ENCODE results near the gene CIAO2A.
"Not testable (repeated sequence)": the region's sequence is repeated elsewhere in the genome, so short reads cannot be mapped to it uniquely, and the experiment has no call there.

Gene CIAO2A

GRCh38 chr15:64060716-64061115 is 32.9 kb downstream of the CIAO2A start:
- H2AFZ ChIP-seq: no peak overlapping the region
- no peak overlapping the region for H3K4me2 ChIP-seq (ENCODE audit: low read length)
- no peaks in the 10 kb centered on the region for H3K27me3 ChIP-seq (ENCODE audit: control insufficient read depth, insufficient read depth, low read length)
- TF ChIP-seq, protein P1, sequence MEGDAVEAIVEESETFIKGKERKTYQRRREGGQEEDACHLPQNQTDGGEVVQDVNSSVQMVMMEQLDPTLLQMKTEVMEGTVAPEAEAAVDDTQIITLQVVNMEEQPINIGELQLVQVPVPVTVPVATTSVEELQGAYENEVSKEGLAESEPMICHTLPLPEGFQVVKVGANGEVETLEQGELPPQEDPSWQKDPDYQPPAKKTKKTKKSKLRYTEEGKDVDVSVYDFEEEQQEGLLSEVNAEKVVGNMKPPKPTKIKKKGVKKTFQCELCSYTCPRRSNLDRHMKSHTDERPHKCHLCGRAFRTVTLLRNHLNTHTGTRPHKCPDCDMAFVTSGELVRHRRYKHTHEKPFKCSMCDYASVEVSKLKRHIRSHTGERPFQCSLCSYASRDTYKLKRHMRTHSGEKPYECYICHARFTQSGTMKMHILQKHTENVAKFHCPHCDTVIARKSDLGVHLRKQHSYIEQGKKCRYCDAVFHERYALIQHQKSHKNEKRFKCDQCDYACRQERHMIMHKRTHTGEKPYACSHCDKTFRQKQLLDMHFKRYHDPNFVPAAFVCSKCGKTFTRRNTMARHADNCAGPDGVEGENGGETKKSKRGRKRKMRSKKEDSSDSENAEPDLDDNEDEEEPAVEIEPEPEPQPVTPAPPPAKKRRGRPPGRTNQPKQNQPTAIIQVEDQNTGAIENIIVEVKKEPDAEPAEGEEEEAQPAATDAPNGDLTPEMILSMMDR (IDR thresholded peaks at IDR 0.05): no peak
- H3K79me2 ChIP-seq: no peaks in the 10 kb centered on the region
- no peak overlapping the region for H3K4me3 ChIP-seq (ENCODE audit: low read depth, low read length)
- no peaks in the 10 kb centered on the region for H3K9me3 ChIP-seq (ENCODE audit: control insufficient read depth, low read length)
- H3K27ac ChIP-seq: no peak overlapping the region
- no peaks in the 10 kb centered on the region for H3K36me3 ChIP-seq (ENCODE audit: control insufficient read depth, insufficient read depth, low read length)
- no peaks in the 10 kb centered on the region for H3K4me1 ChIP-seq
- H3K9ac ChIP-seq: no peak overlapping the region

DNA sequence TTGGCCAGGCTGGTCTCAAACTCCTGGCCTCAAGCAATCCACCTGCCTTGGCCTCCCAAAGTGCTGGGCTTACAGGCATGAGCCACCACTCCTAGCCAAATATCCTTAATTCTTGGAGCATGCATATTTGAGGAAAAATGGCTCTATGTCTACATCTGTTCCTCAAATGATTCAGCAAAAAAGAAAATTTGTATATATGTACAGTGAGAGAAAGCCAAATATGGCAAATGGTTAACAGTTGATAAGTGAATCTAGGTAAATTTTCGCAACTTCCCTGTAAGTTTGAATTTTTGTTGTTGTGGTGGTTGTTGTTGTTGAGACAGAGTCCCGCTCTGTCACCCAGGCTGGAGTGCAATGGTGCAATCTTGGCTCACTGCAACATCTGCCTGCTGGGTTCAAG is 34.5 kb downstream of the CIAO2A start:
- not testable (repeated sequence) for H3K4me1 ChIP-seq; H3K4me2 ChIP-seq (ENCODE audit: low read length); H3K4me3 ChIP-seq (ENCODE audit: low read depth, low read length); H3K79me2 ChIP-seq; H3K27me3 ChIP-seq (ENCODE audit: control insufficient read depth, insufficient read depth, low read length); H3K9me3 ChIP-seq (ENCODE audit: control insufficient read depth, low read length); H2AFZ ChIP-seq; H3K9ac ChIP-seq; H3K27ac ChIP-seq; H3K36me3 ChIP-seq (ENCODE audit: control insufficient read depth, insufficient read depth, low read length)

DNA sequence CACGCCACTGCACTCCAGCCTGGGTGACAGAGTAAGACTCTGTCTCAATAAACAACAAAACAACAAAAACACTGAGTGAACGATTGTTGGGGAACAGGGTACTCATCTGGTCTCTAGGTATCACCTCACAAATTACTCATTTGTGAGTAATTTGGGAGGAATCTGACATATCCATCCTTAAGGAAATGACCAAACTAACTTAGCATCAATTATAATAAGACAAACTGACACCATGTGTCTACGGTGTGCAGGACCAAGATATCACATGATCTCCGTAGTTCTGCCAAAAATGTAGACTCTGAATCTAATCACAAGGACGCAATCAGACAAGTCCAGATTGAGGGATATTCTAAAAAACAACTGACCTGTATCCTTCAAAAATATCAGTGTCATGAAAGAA is 35.4 kb downstream of the CIAO2A start:
- Histone ChIP-seq H3K27ac (no peak overlapping the region), H3K4me3 (ENCODE audit: low read depth, low read length) (no peak overlapping the region), H3K36me3 (ENCODE audit: control insufficient read depth, insufficient read depth, low read length) (no peaks in the 10 kb centered on the region), H3K4me1 (no peaks in the 10 kb centered on the region), H3K4me2 (ENCODE audit: low read length) (no peak overlapping the region), H3K79me2 (no peaks in the 10 kb centered on the region), H3K9ac (no peak overlapping the region), H3K9me3 (ENCODE audit: control insufficient read depth, low read length) (no peaks in the 10 kb centered on the region), H2AFZ (no peak overlapping the region), H3K27me3 (ENCODE audit: control insufficient read depth, insufficient read depth, low read length) (no peaks in the 10 kb centered on the region)
- TF ChIP-seq, protein P1 (IDR thresholded peaks at IDR 0.05): no peak

- not testable (repeated sequence) for H3K9ac ChIP-seq; H3K36me3 ChIP-seq (ENCODE audit: control insufficient read depth, insufficient read depth, low read length); H3K4me1 ChIP-seq; H3K27ac ChIP-seq; H3K9me3 ChIP-seq (ENCODE audit: control insufficient read depth, low read length); H2AFZ ChIP-seq; H3K4me2 ChIP-seq (ENCODE audit: low read length); H3K79me2 ChIP-seq; H3K27me3 ChIP-seq (ENCODE audit: control insufficient read depth, insufficient read depth, low read length); H3K4me3 ChIP-seq (ENCODE audit: low read depth, low read length)
Measured at GRCh38 chr15:64053674-64054073, 40.0 kb downstream of the CIAO2A start.

DNA sequence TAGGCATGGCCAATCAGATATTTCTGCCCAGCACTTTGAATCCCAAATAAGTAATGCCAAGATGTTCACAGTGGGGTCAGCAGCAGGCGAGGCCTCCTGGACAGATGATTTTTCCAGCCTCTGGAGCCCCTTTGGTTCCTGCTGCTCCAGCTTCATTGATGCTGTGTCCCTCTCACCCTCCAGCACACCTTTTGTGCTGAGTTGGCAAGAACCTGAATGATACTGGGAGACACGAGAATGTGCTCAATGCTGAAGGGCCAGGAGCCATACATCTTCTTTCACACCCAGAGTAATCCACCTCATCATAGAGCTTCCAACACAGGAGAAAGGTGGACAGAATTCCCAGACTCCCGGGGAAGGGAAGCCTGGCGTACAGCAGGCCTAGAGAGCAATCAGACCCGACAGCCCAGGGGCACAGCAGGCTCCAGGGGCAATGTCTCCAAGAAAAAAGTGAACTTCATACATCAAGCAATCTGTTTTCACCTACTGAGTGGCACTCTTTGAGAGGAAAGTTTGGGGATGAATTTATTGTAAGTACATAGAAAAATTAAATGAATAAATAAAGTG is 40.6 kb downstream of the CIAO2A start:
- H3K4me3 ChIP-seq (ENCODE audit: low read depth, low read length): no peak overlapping the region
- H3K27me3 ChIP-seq (ENCODE audit: control insufficient read depth, insufficient read depth, low read length): no peaks in the 10 kb centered on the region
- no peak overlapping the region for H3K9ac ChIP-seq
- no peaks in the 10 kb centered on the region for H3K9me3 ChIP-seq (ENCODE audit: control insufficient read depth, low read length)
- H2AFZ ChIP-seq: no peak overlapping the region
- no peaks in the 10 kb centered on the region for H3K79me2 ChIP-seq
- H3K4me2 ChIP-seq (ENCODE audit: low read length): no peak overlapping the region
- H3K27ac ChIP-seq: no peak overlapping the region
- H3K36me3 ChIP-seq (ENCODE audit: control insufficient read depth, insufficient read depth, low read length): no peaks in the 10 kb centered on the region
- TF ChIP-seq, protein P1 (IDR thresholded peaks at IDR 0.05): no peak
- H3K4me1 ChIP-seq: no peaks in the 10 kb centered on the region

Measured in parathyroid adenoma (tissue), 2 donors.